B cell (primary cell): Measurements from ENCODE around the gene SOSTDC1.

Experiments
- CTCF ChIP-seq: fragments of 200-600 bp; IDR thresholded peaks from one replicate; pipeline ENCODE4 v1.8.0; 2022; ENCODE audit warnings: antibody characterized with exemption, mild to moderate bottlenecking
- EZH2 ChIP-seq: IDR thresholded peaks from 2 replicates; pipeline ENCODE4 v1.6.1; 2012; ENCODE audit warnings: borderline replicate concordance, low read depth, mild to moderate bottlenecking, moderate library complexity, low read length; ENCODE audit not compliant: insufficient read depth, poor library complexity, severe bottlenecking

GRCh38 chr7:16422917-16423316 lies 42.6 kb downstream of the SOSTDC1 start:
- TF ChIP-seq CTCF (no peak), EZH2 (no peak)
